Panc1 (cell line): ENCODE measurements around the gene FSD1. TPM values are rescaled to one million over a fixed set of nuclear protein-coding genes. Genes with fewer than 3 reads are reported as not detected.

Source experiments
- ATAC-seq: fragments of 200-7000 bp; cut with Tn5 transposase; 2 replicates; pipeline ENCODE4 v1.9.1; 2020; ENCODE audit warnings: mild to moderate bottlenecking, moderate library complexity
- BruUV-seq: library from RNA; stranded (reverse); fragments of 400-500 nt; replicated peaks from 2 replicates; lab custom pipeline; 2021; lab: Mats Ljungman, UMichigan
- CTCF ChIA-PET: fragments of 300-600 bp; sonication (Branson Sonifier 250); formaldehyde crosslinking; loops from one replicate; lab custom pipeline; 2022; ENCODE audit warnings: antibody characterized with exemption; lab: Charles Lee
- POLR2A ChIA-PET: fragments of 300-600 bp; sonication (Branson Sonifier 250); formaldehyde crosslinking; loops from one replicate; lab custom pipeline; 2022; ENCODE audit warnings: antibody characterized with exemption; lab: Charles Lee
- DNase-seq: peaks from one replicate; pipeline ENCODE4 v3.0.0-alpha.2; 2010; ENCODE audit warnings: low read depth, low spot score
- H3K27ac ChIP-seq: 2 replicates; pipeline ENCODE4 v1.5.1; 2011; ENCODE audit warnings: mild to moderate bottlenecking, low read length, inconsistent platforms
- H3K27me3 ChIP-seq: fragments of 200-500 bp; sonication (Bioruptor generic); 2 replicates; pipeline ENCODE4 v1.6.0; 2014; ENCODE audit warnings: low read length, inconsistent platforms; ENCODE audit not compliant: control insufficient read depth, insufficient read depth
- H3K36me3 ChIP-seq: fragments of 200-500 bp; sonication (Bioruptor generic); 2 replicates; pipeline ENCODE4 v1.5.1; 2014; ENCODE audit warnings: inconsistent platforms, mild to moderate bottlenecking, low read length, moderate library complexity; ENCODE audit not compliant: control insufficient read depth, insufficient read depth
- H3K4me1 ChIP-seq: 2 replicates; pipeline ENCODE4 v1.5.1; 2011; ENCODE audit warnings: inconsistent platforms, mild to moderate bottlenecking, low read length, moderate library complexity; ENCODE audit not compliant: control insufficient read depth, insufficient read depth
- H3K4me3 ChIP-seq, 2 experiments: 2 replicates each; pipeline ENCODE4 v1.5.1; 2011 to 2012; ENCODE audit warnings: low read depth in 2 of 2, low read length in 2 of 2, mild to moderate bottlenecking in 2 of 2, inconsistent platforms in 1 of 2, moderate library complexity in 1 of 2
- H3K9me3 ChIP-seq: fragments of 200-500 bp; sonication (Bioruptor generic); 2 replicates; pipeline ENCODE4 v1.5.1; 2014; ENCODE audit warnings: low read depth, mild to moderate bottlenecking, inconsistent platforms, low read length, moderate library complexity; ENCODE audit not compliant: control insufficient read depth, insufficient read depth
- CTCF ChIP-seq: fragments of 450-650 bp; IDR thresholded peaks from 2 replicates; pipeline ENCODE4 v1.5.1; 2017; ENCODE audit warnings: mild to moderate bottlenecking
- POLR2AphosphoS5 ChIP-seq: IDR thresholded peaks from 2 replicates; pipeline ENCODE4 v1.6.1; 2012; ENCODE audit warnings: mild to moderate bottlenecking, low read depth, low read length, moderate library complexity
- REST ChIP-seq, 2 experiments: IDR thresholded peaks; 2 replicates each; pipeline ENCODE4 v1.6.1; 2011 to 2012; ENCODE audit warnings: low read depth in 2 of 2, control low read depth in 1 of 2, low read length in 1 of 2, mild to moderate bottlenecking in 1 of 2, moderate library complexity in 1 of 2; ENCODE audit not compliant: insufficient read depth in 1 of 2
- SIN3A ChIP-seq: IDR thresholded peaks from 2 replicates; pipeline ENCODE4 v1.6.1; 2012; ENCODE audit warnings: low read depth, mild to moderate bottlenecking, low read length, moderate library complexity, borderline replicate concordance; ENCODE audit not compliant: insufficient read depth
- TCF7L2 ChIP-seq: IDR thresholded peaks from 2 replicates; pipeline ENCODE4 v1.6.1; 2011; ENCODE audit warnings: mild to moderate bottlenecking, low read depth, low read length, inconsistent platforms
- in situ Hi-C: cut with HindIII; loops from 2 replicates; pipeline ENCODE4 v1.10.0; 2016; ENCODE audit warnings: low sequenced_read_pairs, low pct_unique_long_range_greater_than_20kb
- intact Hi-C: fragments of 100-400 bp; cut with micrococcal nuclease; formaldehyde crosslinking; loops from one replicate; pipeline ENCODE4 v1.10.0; 2022; ENCODE audit not compliant: unreplicated experiment
- total RNA-seq: library from RNA; stranded (reverse); gene quantifications from one replicate; pipeline ENCODE4 v1.2.1, GENCODE V29; 2021; ENCODE audit not compliant: unreplicated experiment

FSD1 gene
- total RNA-seq, 1 experiment from 2014 or later: 12.1 TPM

GRCh38 chr19:4352701-4353121 lies 48.3 kb downstream of the FSD1 start:
- no TSS peak for BruUV-seq
- Histone ChIP-seq H3K27me3 (no peaks in the 10 kb centered on the region), H3K27ac (no peak overlapping the region), H3K4me1 (no peaks in the 10 kb centered on the region), H3K4me3 (no peak overlapping the region), H3K36me3 (no peaks in the 10 kb centered on the region), H3K9me3 (no peaks in the 10 kb centered on the region)
- CTCF ChIA-PET: interaction anchor here (0.5 to 1.8 kb wide), 11 partner anchors 10 to 1302 kb away, joined by 3 to 15 read pairs (median 4); partner anchors contain the start of gene PLIN4
- in situ Hi-C loops: no loop called here
- POLR2A ChIA-PET: no interaction called here
- TF ChIP-seq SIN3A (no peak), CTCF (peak; percentile 86)
- peak; percentile 66; the same call in 1 of the 2 replicates for ATAC-seq
- DNase-seq: no peak
- intact Hi-C loops: no loop called here

GRCh38 chr19:4354282-4354681 lies 49.9 kb downstream of the FSD1 start:
- H3K4me3 ChIP-seq: no peak overlapping the region
- H3K4me1 ChIP-seq: no peaks in the 10 kb centered on the region; the same call in 1 of the 2 replicates
- ATAC-seq: no peak
- no TSS peak for BruUV-seq
- no peak overlapping the region for H3K27ac ChIP-seq
- no peak for DNase-seq
- no peaks in the 10 kb centered on the region for H3K9me3 ChIP-seq
- H3K36me3 ChIP-seq: no peaks in the 10 kb centered on the region
- in situ Hi-C loops: no loop called here
- intact Hi-C loops: no loop called here
- CTCF ChIA-PET: no interaction called here
- TF ChIP-seq CTCF (no peak), SIN3A (no peak), POLR2AphosphoS5 (no peak), REST (IDR thresholded peaks at IDR 0.05; ENCODE audit: insufficient read depth in 1 of 2, low read depth in 2 of 2, low read length in 1 of 2) (no peak), TCF7L2 (no peak)
- no peaks in the 10 kb centered on the region for H3K27me3 ChIP-seq
- POLR2A ChIA-PET: no interaction called here
